Panc1 (cell line): ENCODE measurements around the gene RPL7L1. TPM values are rescaled to one million over a fixed set of nuclear protein-coding genes. Genes with fewer than 3 reads are reported as not detected.

Experiments used
- ATAC-seq: fragments of 200-7000 bp; cut with Tn5 transposase; 2 replicates; pipeline ENCODE4 v1.9.1; 2020; ENCODE audit warnings: mild to moderate bottlenecking, moderate library complexity
- BruUV-seq: library from RNA; stranded (reverse); fragments of 400-500 nt; replicated peaks from 2 replicates; lab custom pipeline; 2021; lab: Mats Ljungman, UMichigan
- CTCF ChIA-PET: fragments of 300-600 bp; sonication (Branson Sonifier 250); formaldehyde crosslinking; loops from one replicate; lab custom pipeline; 2022; ENCODE audit warnings: antibody characterized with exemption; lab: Charles Lee
- POLR2A ChIA-PET: fragments of 300-600 bp; sonication (Branson Sonifier 250); formaldehyde crosslinking; loops from one replicate; lab custom pipeline; 2022; ENCODE audit warnings: antibody characterized with exemption; lab: Charles Lee
- DNase-seq: peaks from one replicate; pipeline ENCODE4 v3.0.0-alpha.2; 2010; ENCODE audit warnings: low read depth, low spot score
- H3K27ac ChIP-seq: 2 replicates; pipeline ENCODE4 v1.5.1; 2011; ENCODE audit warnings: mild to moderate bottlenecking, low read length, inconsistent platforms
- H3K27me3 ChIP-seq: fragments of 200-500 bp; sonication (Bioruptor generic); 2 replicates; pipeline ENCODE4 v1.6.0; 2014; ENCODE audit warnings: low read length, inconsistent platforms; ENCODE audit not compliant: control insufficient read depth, insufficient read depth
- H3K36me3 ChIP-seq: fragments of 200-500 bp; sonication (Bioruptor generic); 2 replicates; pipeline ENCODE4 v1.5.1; 2014; ENCODE audit warnings: inconsistent platforms, mild to moderate bottlenecking, low read length, moderate library complexity; ENCODE audit not compliant: control insufficient read depth, insufficient read depth
- H3K4me1 ChIP-seq: 2 replicates; pipeline ENCODE4 v1.5.1; 2011; ENCODE audit warnings: inconsistent platforms, mild to moderate bottlenecking, low read length, moderate library complexity; ENCODE audit not compliant: control insufficient read depth, insufficient read depth
- H3K4me3 ChIP-seq, 2 experiments: 2 replicates each; pipeline ENCODE4 v1.5.1; 2011 to 2012; ENCODE audit warnings: low read depth in 2 of 2, low read length in 2 of 2, mild to moderate bottlenecking in 2 of 2, inconsistent platforms in 1 of 2, moderate library complexity in 1 of 2
- H3K9me3 ChIP-seq: fragments of 200-500 bp; sonication (Bioruptor generic); 2 replicates; pipeline ENCODE4 v1.5.1; 2014; ENCODE audit warnings: low read depth, mild to moderate bottlenecking, inconsistent platforms, low read length, moderate library complexity; ENCODE audit not compliant: control insufficient read depth, insufficient read depth
- CTCF ChIP-seq: fragments of 450-650 bp; IDR thresholded peaks from 2 replicates; pipeline ENCODE4 v1.5.1; 2017; ENCODE audit warnings: mild to moderate bottlenecking
- POLR2AphosphoS5 ChIP-seq: IDR thresholded peaks from 2 replicates; pipeline ENCODE4 v1.6.1; 2012; ENCODE audit warnings: mild to moderate bottlenecking, low read depth, low read length, moderate library complexity
- REST ChIP-seq, 2 experiments: IDR thresholded peaks; 2 replicates each; pipeline ENCODE4 v1.6.1; 2011 to 2012; ENCODE audit warnings: low read depth in 2 of 2, control low read depth in 1 of 2, low read length in 1 of 2, mild to moderate bottlenecking in 1 of 2, moderate library complexity in 1 of 2; ENCODE audit not compliant: insufficient read depth in 1 of 2
- SIN3A ChIP-seq: IDR thresholded peaks from 2 replicates; pipeline ENCODE4 v1.6.1; 2012; ENCODE audit warnings: low read depth, mild to moderate bottlenecking, low read length, moderate library complexity, borderline replicate concordance; ENCODE audit not compliant: insufficient read depth
- TCF7L2 ChIP-seq: IDR thresholded peaks from 2 replicates; pipeline ENCODE4 v1.6.1; 2011; ENCODE audit warnings: mild to moderate bottlenecking, low read depth, low read length, inconsistent platforms
- in situ Hi-C: cut with HindIII; loops from 2 replicates; pipeline ENCODE4 v1.10.0; 2016; ENCODE audit warnings: low sequenced_read_pairs, low pct_unique_long_range_greater_than_20kb
- intact Hi-C: fragments of 100-400 bp; cut with micrococcal nuclease; formaldehyde crosslinking; loops from one replicate; pipeline ENCODE4 v1.10.0; 2022; ENCODE audit not compliant: unreplicated experiment
- total RNA-seq: library from RNA; stranded (reverse); gene quantifications from one replicate; pipeline ENCODE4 v1.2.1, GENCODE V29; 2021; ENCODE audit not compliant: unreplicated experiment

RPL7L1 gene
- total RNA-seq, 1 experiment from 2014 or later: 109 TPM

- no peak overlapping the region for H3K27ac ChIP-seq
- H3K4me1 ChIP-seq: no peaks in the 10 kb centered on the region
- CTCF ChIA-PET: no interaction called here
- ATAC-seq: no peak
- H3K9me3 ChIP-seq: no peaks in the 10 kb centered on the region
- no peaks in the 10 kb centered on the region for H3K36me3 ChIP-seq
- no peak for DNase-seq
- no peaks in the 10 kb centered on the region for H3K27me3 ChIP-seq
- intact Hi-C loops (loop anchor here (10.0 kb wide), 2 partner anchors 57 to 237 kb away; partner anchors contain the start of gene GNMT), in situ Hi-C loops (no loop called here)
- BruUV-seq: no TSS peak
- POLR2A ChIA-PET: no interaction called here
- no peak overlapping the region for H3K4me3 ChIP-seq
- TF ChIP-seq SIN3A (no peak), REST (IDR thresholded peaks at IDR 0.05; ENCODE audit: insufficient read depth in 1 of 2, low read depth in 2 of 2, low read length in 1 of 2) (no peak), CTCF (no peak), POLR2AphosphoS5 (no peak), TCF7L2 (no peak)
Measured at GRCh38 chr6:42907336-42907735, 27.9 kb downstream of the RPL7L1 start.

GRCh38 chr6:42909835-42910234, 30.4 kb downstream of the RPL7L1 start:
- no peaks in the 10 kb centered on the region for H3K4me1 ChIP-seq
- ATAC-seq (no peak), DNase-seq (no peak)
- H3K27me3 ChIP-seq: no peaks in the 10 kb centered on the region
- intact Hi-C loops (loop anchor here (10.0 kb wide), 2 partner anchors 55 to 235 kb away; partner anchors contain the start of gene GNMT), in situ Hi-C loops (no loop called here)
- H3K36me3 ChIP-seq: no peaks in the 10 kb centered on the region
- H3K27ac ChIP-seq: no peak overlapping the region
- H3K4me3 ChIP-seq: no peak overlapping the region
- ChIA-PET POLR2A (interaction anchor here (0.7 kb wide), 1 partner anchor 1014 kb away, joined by 8 read pairs; no protein-coding TSS in a partner anchor), CTCF (no interaction called here)
- H3K9me3 ChIP-seq: no peaks in the 10 kb centered on the region
- TF ChIP-seq TCF7L2: no peak
- TF ChIP-seq REST (IDR thresholded peaks at IDR 0.05; ENCODE audit: insufficient read depth in 1 of 2, low read depth in 2 of 2, low read length in 1 of 2): no peak
- no peak for TF ChIP-seq SIN3A
- no peak for TF ChIP-seq CTCF
- no peak for TF ChIP-seq POLR2AphosphoS5
- BruUV-seq: no TSS peak
